HEK293 (cell line): ENCODE data around the gene IL11.

Experiments
- CTCF ChIA-PET: fragments of 350-600 bp; formaldehyde crosslinking; extraction: SDS; loops from one replicate; lab custom pipeline; 2021; ENCODE audit warnings: antibody characterized with exemption; lab: Yijun Ruan, JAX
- POLR2A ChIA-PET: fragments of 300-600 bp; formaldehyde crosslinking; extraction: SDS; loops from one replicate; lab custom pipeline; 2020; ENCODE audit warnings: antibody characterized with exemption, inconsistent platforms; lab: Yijun Ruan, JAX
- H3K27ac ChIP-seq: fragments of 200-500 bp; sonication (Bioruptor generic); 2 replicates; pipeline ENCODE4 v1.5.1; 2014; ENCODE audit warnings: low read depth, low read length, control low read depth, inconsistent platforms; ENCODE audit errors: extremely low read depth
- H3K36me3 ChIP-seq, 2 experiments: fragments of 200-500 bp in 1 of 2; sonication (Bioruptor generic) in 1 of 2; 1 replicate in 1 of 2; 2 replicates in 1 of 2; pipeline ENCODE4 v1.5.1; 2014 to 2017; ENCODE audit warnings: inconsistent platforms in 2 of 2, low read length in 2 of 2; ENCODE audit not compliant: control insufficient read depth in 2 of 2, insufficient read depth in 1 of 2
- H3K4me1 ChIP-seq: fragments of 200-500 bp; sonication (Bioruptor generic); 2 replicates; pipeline ENCODE4 v1.5.1; 2014; ENCODE audit warnings: mild to moderate bottlenecking, low read length, inconsistent platforms; ENCODE audit not compliant: control insufficient read depth, insufficient read depth
- H3K4me3 ChIP-seq: 2 replicates; pipeline ENCODE4 v1.5.1; 2011; ENCODE audit warnings: low read depth, mild to moderate bottlenecking, control low read depth, low read length, moderate library complexity
- H3K9me3 ChIP-seq: fragments of 200-500 bp; sonication (Bioruptor generic); 2 replicates; pipeline ENCODE4 v1.5.1; 2014; ENCODE audit warnings: low read depth, low read length, inconsistent platforms; ENCODE audit not compliant: control insufficient read depth, insufficient read depth
- GLI4 ChIP-seq: fragments of 450-650 bp; formaldehyde crosslinking; IDR thresholded peaks from 2 replicates; pipeline ENCODE4 v1.5.1; 2016; ENCODE audit warnings: missing biosample characterization, missing genetic modification characterization
- GLIS1 ChIP-seq: fragments of 450-650 bp; formaldehyde crosslinking; IDR thresholded peaks from 2 replicates; pipeline ENCODE4 v1.5.1; 2016; ENCODE audit warnings: missing biosample characterization, missing genetic modification characterization
- KLF8 ChIP-seq: fragments of 450-650 bp; formaldehyde crosslinking; IDR thresholded peaks from 2 replicates; pipeline ENCODE4 v1.5.1; 2016; ENCODE audit warnings: missing biosample characterization, missing genetic modification characterization
- MZF1 ChIP-seq: fragments of 450-650 bp; formaldehyde crosslinking; IDR thresholded peaks from 2 replicates; pipeline ENCODE4 v1.5.1; 2017; ENCODE audit warnings: missing biosample characterization, missing genetic modification characterization, borderline replicate concordance
- PRDM1 ChIP-seq: fragments of 450-650 bp; formaldehyde crosslinking; IDR thresholded peaks from 2 replicates; pipeline ENCODE4; 2016; ENCODE audit warnings: missing biosample characterization, missing genetic modification characterization
- ZBTB8A ChIP-seq: fragments of 450-650 bp; formaldehyde crosslinking; IDR thresholded peaks from 2 replicates; pipeline ENCODE4 v1.5.1; 2016; ENCODE audit warnings: missing biosample characterization, missing genetic modification characterization
- ZIC2 ChIP-seq: fragments of 450-650 bp; formaldehyde crosslinking; IDR thresholded peaks from 2 replicates; pipeline ENCODE4 v1.5.1; 2016; ENCODE audit warnings: missing biosample characterization, missing genetic modification characterization
- ZNF366 ChIP-seq: fragments of 450-650 bp; formaldehyde crosslinking; conservative IDR thresholded peaks from 2 replicates; pipeline ENCODE4 v1.5.1; 2016; ENCODE audit warnings: missing biosample characterization, missing genetic modification characterization
- ZNF37A ChIP-seq: fragments of 450-650 bp; IDR thresholded peaks from 2 replicates; pipeline ENCODE4 v1.5.1; 2018; ENCODE audit warnings: missing biosample characterization, missing genetic modification characterization
- ZNF549 ChIP-seq: fragments of 450-650 bp; IDR thresholded peaks from 2 replicates; pipeline ENCODE4 v1.5.1; 2018; ENCODE audit warnings: missing biosample characterization, missing genetic modification characterization, mild to moderate bottlenecking, inconsistent platforms, moderate library complexity
- ZNF560 ChIP-seq: fragments of 450-650 bp; formaldehyde crosslinking; IDR thresholded peaks from 2 replicates; pipeline ENCODE4 v1.5.1; 2017; ENCODE audit warnings: missing biosample characterization, missing genetic modification characterization, borderline replicate concordance
- ZNF561 ChIP-seq: fragments of 450-650 bp; IDR thresholded peaks from 2 replicates; pipeline ENCODE4 v1.5.1; 2018; ENCODE audit warnings: missing biosample characterization, missing genetic modification characterization, borderline replicate concordance
- ZNF654 ChIP-seq: fragments of 450-650 bp; formaldehyde crosslinking; IDR thresholded peaks from 2 replicates; pipeline ENCODE4 v1.5.1; 2016; ENCODE audit warnings: low read depth, missing biosample characterization, missing genetic modification characterization
- ZSCAN23 ChIP-seq: fragments of 450-650 bp; formaldehyde crosslinking; IDR thresholded peaks from 2 replicates; pipeline ENCODE4 v1.5.1; 2016; ENCODE audit warnings: missing biosample characterization, missing genetic modification characterization
- TF ChIP-seq, protein P1 (sequence below): fragments of 450-650 bp; formaldehyde crosslinking; IDR thresholded peaks from 2 replicates; pipeline ENCODE4 v1.5.1; 2017; ENCODE audit warnings: missing biosample characterization, missing genetic modification characterization
- TF ChIP-seq, protein P2 (sequence below): fragments of 450-650 bp; formaldehyde crosslinking; IDR thresholded peaks from 2 replicates; pipeline ENCODE4 v1.5.1; 2016; ENCODE audit warnings: missing biosample characterization, missing genetic modification characterization
- TF ChIP-seq, protein P3 (sequence below): IDR thresholded peaks from 2 replicates; pipeline ENCODE4 v1.6.1; 2011; ENCODE audit warnings: mild to moderate bottlenecking, low read depth, low read length, borderline replicate concordance
- TF ChIP-seq, protein P4 (sequence below): fragments of 450-650 bp; formaldehyde crosslinking; IDR thresholded peaks from 2 replicates; pipeline ENCODE4 v1.5.1; 2016; ENCODE audit warnings: missing biosample characterization, missing genetic modification characterization
- TF ChIP-seq, protein P5 (sequence below): fragments of 450-650 bp; formaldehyde crosslinking; IDR thresholded peaks from 2 replicates; pipeline ENCODE4 v1.5.1; 2016; ENCODE audit warnings: missing biosample characterization, missing genetic modification characterization

IL11 gene

DNA sequence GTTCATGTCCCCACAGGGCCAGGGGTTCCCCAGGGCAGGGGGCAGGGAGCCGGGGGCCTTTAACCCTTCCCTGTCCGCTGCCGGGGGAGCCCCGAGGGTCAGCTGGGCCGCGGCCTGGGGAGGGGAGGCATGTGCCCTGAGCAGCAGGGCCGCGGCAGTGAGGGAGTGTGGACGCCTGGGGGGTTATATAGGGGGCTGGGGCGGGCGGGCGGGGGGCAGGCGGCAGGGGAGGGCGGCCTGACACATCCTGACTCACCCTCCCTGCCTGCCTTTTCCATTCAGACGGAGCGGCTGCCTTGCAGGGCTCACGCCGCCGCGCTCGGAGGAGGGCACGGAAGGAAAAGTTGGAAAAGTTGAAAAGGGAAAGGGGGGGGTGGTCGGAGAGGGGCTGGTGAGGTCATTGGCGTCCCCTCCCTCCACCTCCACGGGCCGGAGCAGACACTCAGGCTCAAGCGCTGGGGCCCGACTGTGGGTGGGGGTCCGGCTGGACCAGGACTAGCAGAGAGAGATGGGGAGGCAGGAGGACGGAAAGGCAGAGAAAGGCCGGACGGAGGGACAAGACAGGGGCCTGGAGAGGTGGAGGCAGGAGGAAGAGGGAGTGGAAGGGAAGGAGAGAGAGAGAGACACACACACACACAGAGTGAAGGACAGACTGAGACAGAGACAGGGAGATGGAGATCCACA, at the start of gene IL11:
IL11 (minus strand) TSS at position 159 of the 684 bp plus-strand sequence; CDS start at position 6, 153 bp downstream.
- H3K9me3 ChIP-seq, result no peaks in the 10 kb centered on the region
- no peaks in the 10 kb centered on the region for H3K36me3 ChIP-seq
- CTCF ChIA-PET, result no interaction called here
- peaks cover 5% of the 10 kb centered on the region; the same call in 1 of the 2 replicates for H3K4me1 ChIP-seq
- H3K27ac ChIP-seq, result no peak within 1 kb of the TSS
- peak within 1 kb of the TSS; percentile 48 for H3K4me3 ChIP-seq
- POLR2A ChIA-PET, result interaction anchor here (1.1 to 2.8 kb wide), 6 partner anchors 12 to 36 kb away, joined by 3 to 20 read pairs (median 6); partner anchors contain the start of gene KMT5C
- TF ChIP-seq, protein P1, sequence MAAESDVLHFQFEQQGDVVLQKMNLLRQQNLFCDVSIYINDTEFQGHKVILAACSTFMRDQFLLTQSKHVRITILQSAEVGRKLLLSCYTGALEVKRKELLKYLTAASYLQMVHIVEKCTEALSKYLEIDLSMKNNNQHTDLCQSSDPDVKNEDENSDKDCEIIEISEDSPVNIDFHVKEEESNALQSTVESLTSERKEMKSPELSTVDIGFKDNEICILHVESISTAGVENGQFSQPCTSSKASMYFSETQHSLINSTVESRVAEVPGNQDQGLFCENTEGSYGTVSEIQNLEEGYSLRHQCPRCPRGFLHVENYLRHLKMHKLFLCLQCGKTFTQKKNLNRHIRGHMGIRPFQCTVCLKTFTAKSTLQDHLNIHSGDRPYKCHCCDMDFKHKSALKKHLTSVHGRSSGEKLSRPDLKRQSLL (tag by site-specific recombination), result peak; percentile 34; the same call in 1 of the 2 replicates
- TF ChIP-seq KLF8 (tag by site-specific recombination) (peak; percentile 27; the same call in 1 of the 2 replicates), ZIC2 (peak; percentile 19; the same call in 1 of the 2 replicates), ZNF366 (tag by site-specific recombination) (peak; percentile 85), MZF1 (tag by site-specific recombination) (no peak), PRDM1 (peak; percentile 96)

DNA sequence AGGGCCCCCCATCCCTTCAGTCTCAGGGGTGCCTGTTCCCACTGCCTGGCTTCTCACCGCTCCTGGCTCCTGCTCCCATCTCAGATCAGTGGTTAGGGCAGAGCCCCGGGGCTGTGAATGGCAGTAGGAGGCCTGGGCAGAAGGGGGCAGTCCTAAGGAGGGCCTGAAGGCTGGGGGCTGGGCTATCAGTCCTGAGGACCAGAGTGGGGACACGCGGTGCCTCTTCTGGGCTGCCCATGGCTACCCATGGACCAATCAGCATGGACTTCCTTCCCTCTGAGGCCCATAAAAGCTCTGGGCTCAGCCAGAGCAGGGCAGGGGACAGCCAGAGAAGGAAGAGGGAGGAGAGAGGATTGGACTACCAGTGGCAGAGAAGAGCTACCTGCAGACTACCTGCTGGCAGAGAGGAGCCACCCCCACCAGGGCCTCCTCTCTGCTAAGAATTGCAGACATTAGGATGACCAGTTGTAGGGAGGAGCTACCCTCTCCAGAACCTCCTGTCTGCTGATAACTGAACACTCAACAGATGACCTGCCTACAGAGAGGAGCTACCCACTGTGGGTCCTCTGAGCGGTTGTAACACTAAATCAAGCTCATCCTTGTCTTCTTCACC, 49.5 kb upstream of the IL11 start:
- no peak overlapping the region for H3K4me3 ChIP-seq
- H3K9me3 ChIP-seq, result no peaks in the 10 kb centered on the region
- POLR2A ChIA-PET, result interaction anchor here (0.6 to 1.5 kb wide), 4 partner anchors 11 to 157 kb away, joined by 3 to 5 read pairs (median 4); partner anchors contain the start of gene UBE2S
- CTCF ChIA-PET, result interaction anchor here (0.6 to 4.2 kb wide), 9 partner anchors 9 to 279 kb away, joined by 3 to 58 read pairs (median 4); no protein-coding TSS in a partner anchor
- H3K27ac ChIP-seq, result no peak overlapping the region
- TF ChIP-seq ZNF560 (tag by site-specific recombination) (no peak), GLI4 (tag by site-specific recombination) (no peak)
- no peaks in the 10 kb centered on the region for H3K4me1 ChIP-seq
- H3K36me3 ChIP-seq, result no peaks in the 10 kb centered on the region

DNA sequence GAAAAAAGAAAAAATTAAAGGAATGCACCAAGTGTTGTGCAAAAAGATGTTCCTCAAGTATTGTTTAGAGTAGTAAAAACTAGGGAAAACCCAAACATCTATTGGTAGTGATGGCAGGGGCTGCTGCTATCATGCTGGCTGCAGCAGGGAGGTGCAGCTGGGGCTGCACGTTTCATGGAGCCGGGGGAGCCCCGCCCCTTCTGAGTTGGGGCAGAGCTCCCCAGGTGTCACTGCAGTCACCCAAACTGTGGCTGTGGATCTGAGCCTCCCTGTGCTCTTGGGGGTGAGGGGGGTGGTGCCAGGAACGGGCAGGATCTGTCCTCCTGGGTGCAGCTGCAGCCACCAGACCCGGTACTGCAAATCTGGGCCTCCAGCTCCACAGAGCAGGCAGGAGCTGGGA, 48.8 kb upstream of the IL11 start:
- CTCF ChIA-PET, result interaction anchor here (0.6 to 4.2 kb wide), 21 partner anchors 9 to 545 kb away, joined by 3 to 58 read pairs (median 7); partner anchors contain the start of genes DNAAF3, FCAR and PPP6R1
- TF ChIP-seq, protein P2, sequence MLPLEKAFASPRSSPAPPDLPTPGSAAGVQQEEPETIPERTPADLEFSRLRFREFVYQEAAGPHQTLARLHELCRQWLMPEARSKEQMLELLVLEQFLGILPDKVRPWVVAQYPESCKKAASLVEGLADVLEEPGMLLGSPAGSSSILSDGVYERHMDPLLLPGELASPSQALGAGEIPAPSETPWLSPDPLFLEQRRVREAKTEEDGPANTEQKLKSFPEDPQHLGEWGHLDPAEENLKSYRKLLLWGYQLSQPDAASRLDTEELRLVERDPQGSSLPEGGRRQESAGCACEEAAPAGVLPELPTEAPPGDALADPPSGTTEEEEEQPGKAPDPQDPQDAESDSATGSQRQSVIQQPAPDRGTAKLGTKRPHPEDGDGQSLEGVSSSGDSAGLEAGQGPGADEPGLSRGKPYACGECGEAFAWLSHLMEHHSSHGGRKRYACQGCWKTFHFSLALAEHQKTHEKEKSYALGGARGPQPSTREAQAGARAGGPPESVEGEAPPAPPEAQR (tag by site-specific recombination), result no peak
- TF ChIP-seq, protein P3, sequence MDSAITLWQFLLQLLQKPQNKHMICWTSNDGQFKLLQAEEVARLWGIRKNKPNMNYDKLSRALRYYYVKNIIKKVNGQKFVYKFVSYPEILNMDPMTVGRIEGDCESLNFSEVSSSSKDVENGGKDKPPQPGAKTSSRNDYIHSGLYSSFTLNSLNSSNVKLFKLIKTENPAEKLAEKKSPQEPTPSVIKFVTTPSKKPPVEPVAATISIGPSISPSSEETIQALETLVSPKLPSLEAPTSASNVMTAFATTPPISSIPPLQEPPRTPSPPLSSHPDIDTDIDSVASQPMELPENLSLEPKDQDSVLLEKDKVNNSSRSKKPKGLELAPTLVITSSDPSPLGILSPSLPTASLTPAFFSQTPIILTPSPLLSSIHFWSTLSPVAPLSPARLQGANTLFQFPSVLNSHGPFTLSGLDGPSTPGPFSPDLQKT, result no peak
- no peak for TF ChIP-seq MZF1 (tag by site-specific recombination)
- Histone ChIP-seq H3K27ac (no peak overlapping the region), H3K4me1 (no peaks in the 10 kb centered on the region), H3K4me3 (no peak overlapping the region), H3K9me3 (no peaks in the 10 kb centered on the region), H3K36me3 (no peaks in the 10 kb centered on the region)
- POLR2A ChIA-PET, result interaction anchor here (0.7 to 1.4 kb wide), 3 partner anchors 12 to 156 kb away, joined by 4 to 11 read pairs (median 5); partner anchors contain the start of gene UBE2S

DNA sequence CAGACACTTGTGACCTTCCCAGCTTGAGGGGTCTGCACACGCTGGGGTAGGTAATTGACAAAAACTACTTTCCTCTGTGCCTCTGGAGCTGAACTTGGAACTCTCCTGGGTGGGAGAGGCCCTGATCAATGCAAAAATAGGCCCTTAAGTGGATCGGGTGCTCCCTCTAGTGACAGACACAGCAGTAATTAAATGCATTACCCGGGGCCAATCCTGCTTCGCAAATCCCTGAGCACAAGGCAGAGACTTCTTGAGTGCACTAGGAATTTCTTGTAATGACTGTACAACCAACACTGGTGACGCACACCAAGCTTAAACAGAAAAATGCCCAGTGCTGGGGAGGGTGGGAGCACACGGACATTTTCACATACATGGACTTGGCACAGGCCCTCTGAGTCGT, 47.9 kb upstream of the IL11 start:
- Histone ChIP-seq H3K9me3 (no peaks in the 10 kb centered on the region), H3K27ac (no peak overlapping the region), H3K4me3 (no peak overlapping the region), H3K36me3 (no peaks in the 10 kb centered on the region), H3K4me1 (no peaks in the 10 kb centered on the region)
- CTCF ChIA-PET, result interaction anchor here (0.5 to 4.2 kb wide), 44 partner anchors 8 to 961 kb away, joined by 3 to 58 read pairs (median 5); partner anchors contain the start of genes DNAAF3, PPP6R1 and SHISA7
- POLR2A ChIA-PET, result interaction anchor here (0.6 to 1.4 kb wide), 3 partner anchors 11 to 937 kb away, joined by 3 to 11 read pairs (median 11); partner anchors contain the start of gene UBE2S
- peak; percentile 32; the same call in 1 of the 2 replicates for TF ChIP-seq GLIS1
- TF ChIP-seq, protein P4, sequence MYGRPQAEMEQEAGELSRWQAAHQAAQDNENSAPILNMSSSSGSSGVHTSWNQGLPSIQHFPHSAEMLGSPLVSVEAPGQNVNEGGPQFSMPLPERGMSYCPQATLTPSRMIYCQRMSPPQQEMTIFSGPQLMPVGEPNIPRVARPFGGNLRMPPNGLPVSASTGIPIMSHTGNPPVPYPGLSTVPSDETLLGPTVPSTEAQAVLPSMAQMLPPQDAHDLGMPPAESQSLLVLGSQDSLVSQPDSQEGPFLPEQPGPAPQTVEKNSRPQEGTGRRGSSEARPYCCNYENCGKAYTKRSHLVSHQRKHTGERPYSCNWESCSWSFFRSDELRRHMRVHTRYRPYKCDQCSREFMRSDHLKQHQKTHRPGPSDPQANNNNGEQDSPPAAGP (tag by site-specific recombination), result no peak
- TF ChIP-seq ZNF561 (tag by site-specific recombination), result peak; percentile 74
- peak; percentile 93 for TF ChIP-seq ZNF654 (tag by site-specific recombination)
- TF ChIP-seq ZNF549 (tag by site-specific recombination), result no peak
- TF ChIP-seq, protein P5, sequence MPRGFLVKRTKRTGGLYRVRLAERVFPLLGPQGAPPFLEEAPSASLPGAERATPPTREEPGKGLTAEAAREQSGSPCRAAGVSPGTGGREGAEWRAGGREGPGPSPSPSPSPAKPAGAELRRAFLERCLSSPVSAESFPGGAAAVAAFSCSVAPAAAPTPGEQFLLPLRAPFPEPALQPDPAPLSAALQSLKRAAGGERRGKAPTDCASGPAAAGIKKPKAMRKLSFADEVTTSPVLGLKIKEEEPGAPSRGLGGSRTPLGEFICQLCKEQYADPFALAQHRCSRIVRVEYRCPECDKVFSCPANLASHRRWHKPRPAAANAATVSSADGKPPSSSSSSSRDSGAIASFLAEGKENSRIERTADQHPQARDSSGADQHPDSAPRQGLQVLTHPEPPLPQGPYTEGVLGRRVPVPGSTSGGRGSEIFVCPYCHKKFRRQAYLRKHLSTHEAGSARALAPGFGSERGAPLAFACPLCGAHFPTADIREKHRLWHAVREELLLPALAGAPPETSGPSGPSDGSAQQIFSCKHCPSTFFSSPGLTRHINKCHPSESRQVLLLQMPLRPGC (tag by site-specific recombination), result no peak
- no peak for TF ChIP-seq ZSCAN23 (tag by site-specific recombination)
- TF ChIP-seq ZBTB8A (tag by site-specific recombination), result no peak
- no peak for TF ChIP-seq ZNF37A (tag by site-specific recombination)
